Measurements from ENCODE around the gene TMEM141. TPM values are rescaled to one million over a fixed set of nuclear protein-coding genes. Genes with fewer than 3 reads are reported as not detected.

Gene TMEM141
- polyA plus RNA-seq, 1 donor from 2014 or later = 30.1 TPM

- Histone ChIP-seq H4K20me1 (ENCODE audit: insufficient read depth) (no peaks in the 10 kb centered on the region), H3K27me3 (ENCODE audit: insufficient read depth, low read depth, low read length) (no peaks in the 10 kb centered on the region), H3K79me2 (replicated peaks; ENCODE audit: insufficient read depth, low read length) (no peaks in the 10 kb centered on the region), H3K9me2 (ENCODE audit: insufficient read depth, low read length) (no peaks in the 10 kb centered on the region), H3K4me2 (ENCODE audit: low read length) (no peak overlapping the region), H3K4me3 (ENCODE audit: low read length) (no peak overlapping the region), H3K27ac (ENCODE audit: low read length) (no peak overlapping the region), H3K9me3 (ENCODE audit: low read length) (no peaks in the 10 kb centered on the region), H3K36me3 (ENCODE audit: insufficient read depth, low read length) (no peaks in the 10 kb centered on the region), H2AFZ (ENCODE audit: low read depth, low read length) (no peak overlapping the region), H3K9ac (ENCODE audit: low read length) (no peak overlapping the region), H3F3A (ENCODE audit: insufficient read depth, low read length, poor library complexity, severe bottlenecking) (no peaks in the 10 kb centered on the region)
- no peak for TF ChIP-seq SMC3 (conservative IDR thresholded peaks at IDR 0.05; ENCODE audit: poor library complexity)
- no peak for TF ChIP-seq EP300 (conservative IDR thresholded peaks at IDR 0.05; ENCODE audit: poor library complexity, severe bottlenecking)
- TF ChIP-seq POLR2AphosphoS5 (IDR thresholded peaks at IDR 0.05) = no peak
- TF ChIP-seq MXI1 (conservative IDR thresholded peaks at IDR 0.05; ENCODE audit: poor library complexity, severe bottlenecking) = no peak
- TF ChIP-seq RAD21 (conservative IDR thresholded peaks at IDR 0.05) = no peak
- no peak for TF ChIP-seq CTCF (IDR thresholded peaks at IDR 0.05; ENCODE audit: poor library complexity, severe bottlenecking)
- no peak for TF ChIP-seq REST (IDR thresholded peaks at IDR 0.05; ENCODE audit: borderline replicate concordance)
- no peak for TF ChIP-seq EZH2 (IDR thresholded peaks at IDR 0.05; ENCODE audit: borderline replicate concordance, insufficient read depth, low read length, poor library complexity, severe bottlenecking)
- TF ChIP-seq TAF1 (IDR thresholded peaks at IDR 0.05; ENCODE audit: low read depth) = no peak
Measured at GRCh38 chr9:136748666-136749611, 42.2 kb upstream of the TMEM141 start.

GRCh38 chr9:136750526-136750925 is 40.6 kb upstream of the TMEM141 start:
- no peak overlapping the region for H3K4me3 ChIP-seq (ENCODE audit: low read length)
- TF ChIP-seq REST (IDR thresholded peaks at IDR 0.05; ENCODE audit: borderline replicate concordance) = no peak
- no peak for TF ChIP-seq CTCF (IDR thresholded peaks at IDR 0.05; ENCODE audit: poor library complexity, severe bottlenecking)
- no peak for TF ChIP-seq MXI1 (conservative IDR thresholded peaks at IDR 0.05; ENCODE audit: poor library complexity, severe bottlenecking)
- TF ChIP-seq EP300 (conservative IDR thresholded peaks at IDR 0.05; ENCODE audit: poor library complexity, severe bottlenecking) = no peak
- no peak for TF ChIP-seq RAD21 (conservative IDR thresholded peaks at IDR 0.05)
- no peak for TF ChIP-seq EZH2 (IDR thresholded peaks at IDR 0.05; ENCODE audit: borderline replicate concordance, insufficient read depth, low read length, poor library complexity, severe bottlenecking)
- TF ChIP-seq SMC3 (conservative IDR thresholded peaks at IDR 0.05; ENCODE audit: poor library complexity) = no peak
- no peak for TF ChIP-seq TAF1 (IDR thresholded peaks at IDR 0.05; ENCODE audit: low read depth)
- no peak for TF ChIP-seq POLR2AphosphoS5 (IDR thresholded peaks at IDR 0.05)
- H3K9me2 ChIP-seq (ENCODE audit: insufficient read depth, low read length) = no peaks in the 10 kb centered on the region
- no peaks in the 10 kb centered on the region for H4K20me1 ChIP-seq (ENCODE audit: insufficient read depth)
- no peaks in the 10 kb centered on the region for H3F3A ChIP-seq (ENCODE audit: insufficient read depth, low read length, poor library complexity, severe bottlenecking)
- no peaks in the 10 kb centered on the region for H3K9me3 ChIP-seq (ENCODE audit: low read length)
- no peaks in the 10 kb centered on the region for H3K79me2 ChIP-seq (replicated peaks; ENCODE audit: insufficient read depth, low read length)
- H2AFZ ChIP-seq (ENCODE audit: low read depth, low read length) = no peak overlapping the region
- no peaks in the 10 kb centered on the region for H3K36me3 ChIP-seq (ENCODE audit: insufficient read depth, low read length)
- H3K27me3 ChIP-seq (ENCODE audit: insufficient read depth, low read depth, low read length) = no peaks in the 10 kb centered on the region
- no peak overlapping the region for H3K27ac ChIP-seq (ENCODE audit: low read length)
- no peak overlapping the region for H3K4me2 ChIP-seq (ENCODE audit: low read length)
- no peak overlapping the region for H3K9ac ChIP-seq (ENCODE audit: low read length)
